Ovary (tissue), 3 donors: Measurements from ENCODE around the gene PIAS1.
"Not testable (repeated sequence)": the region's sequence is repeated elsewhere in the genome, so short reads cannot be mapped to it uniquely, and the experiment has no call there.

ENCODE experiments used
- POLR2A ChIP-seq: fragments of 450-650 bp; IDR thresholded peaks from one replicate; pipeline ENCODE4 v1.6.1; 2017; ENCODE audit warnings: antibody characterized with exemption, mild to moderate bottlenecking, moderate library complexity
- TF ChIP-seq, protein P1 (sequence below), 3 donors: fragments of 450-650 bp in 2 of 3; fragments of 200-600 bp in 1 of 3; IDR thresholded peaks; one replicate each; pipeline versions ENCODE4 v1.5.1 to v1.8.0; 2016 to 2022; ENCODE audit warnings: antibody characterized with exemption in 3 of 3, mild to moderate bottlenecking in 1 of 3
- donor health status: DM: no; HTN: no; CAD: no.

DNA sequence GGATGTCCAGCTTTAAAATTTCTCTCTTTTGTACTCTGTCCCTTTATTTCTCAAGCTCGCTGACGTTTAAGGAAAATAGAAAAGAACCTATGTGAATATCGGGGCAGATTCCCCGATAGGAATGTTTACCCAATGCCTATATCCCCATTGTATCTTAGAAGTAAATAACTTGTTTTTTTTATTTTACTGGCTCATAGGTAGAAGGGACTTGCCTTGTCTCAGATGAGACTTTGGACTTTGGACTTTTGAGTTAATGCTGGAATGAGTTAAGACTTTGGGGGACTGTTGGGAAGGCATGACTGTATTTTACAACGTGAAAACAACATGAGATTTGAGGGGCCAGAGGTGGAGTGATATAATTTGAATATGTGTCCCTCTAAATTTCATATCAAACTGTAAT, 46.5 kb upstream of the PIAS1 start:
- TF ChIP-seq, protein P1, sequence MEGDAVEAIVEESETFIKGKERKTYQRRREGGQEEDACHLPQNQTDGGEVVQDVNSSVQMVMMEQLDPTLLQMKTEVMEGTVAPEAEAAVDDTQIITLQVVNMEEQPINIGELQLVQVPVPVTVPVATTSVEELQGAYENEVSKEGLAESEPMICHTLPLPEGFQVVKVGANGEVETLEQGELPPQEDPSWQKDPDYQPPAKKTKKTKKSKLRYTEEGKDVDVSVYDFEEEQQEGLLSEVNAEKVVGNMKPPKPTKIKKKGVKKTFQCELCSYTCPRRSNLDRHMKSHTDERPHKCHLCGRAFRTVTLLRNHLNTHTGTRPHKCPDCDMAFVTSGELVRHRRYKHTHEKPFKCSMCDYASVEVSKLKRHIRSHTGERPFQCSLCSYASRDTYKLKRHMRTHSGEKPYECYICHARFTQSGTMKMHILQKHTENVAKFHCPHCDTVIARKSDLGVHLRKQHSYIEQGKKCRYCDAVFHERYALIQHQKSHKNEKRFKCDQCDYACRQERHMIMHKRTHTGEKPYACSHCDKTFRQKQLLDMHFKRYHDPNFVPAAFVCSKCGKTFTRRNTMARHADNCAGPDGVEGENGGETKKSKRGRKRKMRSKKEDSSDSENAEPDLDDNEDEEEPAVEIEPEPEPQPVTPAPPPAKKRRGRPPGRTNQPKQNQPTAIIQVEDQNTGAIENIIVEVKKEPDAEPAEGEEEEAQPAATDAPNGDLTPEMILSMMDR (IDR thresholded peaks at IDR 0.05), result not testable (repeated sequence)
- TF ChIP-seq POLR2A, result not testable (repeated sequence)
